H9 (cell line): Measurements from ENCODE around the gene PLD4. TPM values are rescaled to one million over a fixed set of nuclear protein-coding genes. Genes with fewer than 3 reads are reported as not detected.

ENCODE experiments used
- DNase-seq: peaks from one replicate; pipeline ENCODE4 v3.0.0-alpha.2; 2017
- H2AFZ ChIP-seq: one replicate; pipeline ENCODE4 v1.6.1; 2013; ENCODE audit warnings: mild to moderate bottlenecking, low read length, control low read depth, moderate library complexity
- H2AK5ac ChIP-seq: 2 replicates; pipeline ENCODE4 v1.6.1; 2013; ENCODE audit warnings: low read length, control low read depth, mixed read lengths; ENCODE audit not compliant: insufficient read length
- H2BK120ac ChIP-seq: one replicate; pipeline ENCODE4 v1.6.1; 2013; ENCODE audit warnings: low read depth, mild to moderate bottlenecking, low read length, control low read depth, inconsistent platforms; ENCODE audit not compliant: poor library complexity, severe bottlenecking
- H2BK12ac ChIP-seq: 2 replicates; pipeline ENCODE4 v1.6.1; 2013; ENCODE audit warnings: low read length, control low read depth, mixed read lengths, low read depth; ENCODE audit not compliant: insufficient read length
- H2BK15ac ChIP-seq: 2 replicates; pipeline ENCODE4 v1.6.1; 2013; ENCODE audit warnings: low read depth, low read length, control low read depth
- H2BK20ac ChIP-seq: one replicate; pipeline ENCODE4 v1.6.1; 2013; ENCODE audit warnings: low read depth, mild to moderate bottlenecking, low read length, control low read depth, inconsistent platforms; ENCODE audit not compliant: poor library complexity, severe bottlenecking
- H2BK5ac ChIP-seq: 2 replicates; pipeline ENCODE4 v1.6.1; 2013; ENCODE audit warnings: low read length, control low read depth, mixed read lengths; ENCODE audit not compliant: insufficient read length
- H3K14ac ChIP-seq: 2 replicates; pipeline ENCODE4 v1.6.1; 2013; ENCODE audit warnings: low read length, control low read depth; ENCODE audit not compliant: insufficient read depth
- H3K18ac ChIP-seq: 2 replicates; pipeline ENCODE4 v1.6.1; 2013; ENCODE audit warnings: low read depth, mild to moderate bottlenecking, mixed read lengths, low read length, control low read depth; ENCODE audit not compliant: insufficient read length
- H3K23ac ChIP-seq: 2 replicates; pipeline ENCODE4 v1.6.1; 2013; ENCODE audit warnings: low read length, control low read depth, mixed read lengths, low read depth; ENCODE audit not compliant: insufficient read length
- H3K23me2 ChIP-seq: 2 replicates; pipeline ENCODE4 v1.6.1; 2013; ENCODE audit warnings: low read depth, mild to moderate bottlenecking, mixed read lengths, low read length, control low read depth; ENCODE audit not compliant: insufficient read length, poor library complexity, severe bottlenecking
- H3K27ac ChIP-seq: 2 replicates; pipeline ENCODE4 v1.5.1; 2013; ENCODE audit warnings: low read length, control low read depth, mixed read lengths, low read depth; ENCODE audit not compliant: insufficient read length
- H3K27me3 ChIP-seq: 2 replicates; pipeline ENCODE4 v1.6.1; 2013; ENCODE audit warnings: low read length, control low read depth, inconsistent platforms; ENCODE audit not compliant: insufficient read depth
- H3K4ac ChIP-seq: 2 replicates; pipeline ENCODE4 v1.6.1; 2013; ENCODE audit warnings: low read depth, mild to moderate bottlenecking, control low read depth, inconsistent platforms, low read length, moderate library complexity
- H3K4me1 ChIP-seq: 2 replicates; pipeline ENCODE4 v1.6.1; 2013; ENCODE audit warnings: low read length, control low read depth, inconsistent platforms; ENCODE audit not compliant: insufficient read depth
- H3K4me2 ChIP-seq: 2 replicates; pipeline ENCODE4 v1.6.1; 2013; ENCODE audit warnings: low read length, control low read depth, mixed read lengths; ENCODE audit not compliant: insufficient read length, insufficient read depth
- H3K56ac ChIP-seq: 2 replicates; pipeline ENCODE4 v1.6.1; 2013; ENCODE audit warnings: low read depth, mild to moderate bottlenecking, mixed read lengths, low read length, control low read depth; ENCODE audit not compliant: insufficient read length
- H3K79me1 ChIP-seq: 2 replicates; pipeline ENCODE4 v1.6.1; 2013; ENCODE audit warnings: low read depth, mild to moderate bottlenecking, moderate library complexity, low read length, control low read depth, inconsistent platforms; ENCODE audit not compliant: insufficient read depth, poor library complexity, severe bottlenecking
- H3K79me2 ChIP-seq: 2 replicates; pipeline ENCODE4 v1.6.1; 2013; ENCODE audit warnings: low read length, control low read depth, inconsistent platforms; ENCODE audit not compliant: insufficient read depth
- H3K9ac ChIP-seq: 2 replicates; pipeline ENCODE4 v1.6.1; 2013; ENCODE audit warnings: low read length, control low read depth, mixed read lengths; ENCODE audit not compliant: insufficient read length; ENCODE audit errors: extremely low read depth
- H3K9me3 ChIP-seq: one replicate; pipeline ENCODE4 v1.6.1; 2013; ENCODE audit warnings: low read depth, low read length, inconsistent platforms; ENCODE audit not compliant: control insufficient read depth
- H3T11ph ChIP-seq: one replicate; pipeline ENCODE4 v1.6.1; 2013; ENCODE audit warnings: mild to moderate bottlenecking, low read length, control low read depth, inconsistent platforms
- H4K20me1 ChIP-seq: one replicate; pipeline ENCODE4 v1.6.1; 2013; ENCODE audit not compliant: control insufficient read depth, insufficient read length, insufficient read depth
- H4K5ac ChIP-seq: 2 replicates; pipeline ENCODE4 v1.6.1; 2013; ENCODE audit warnings: low read depth, mild to moderate bottlenecking, mixed read lengths, low read length, control low read depth; ENCODE audit not compliant: insufficient read length
- H4K8ac ChIP-seq: replicated peaks from 2 replicates; pipeline ENCODE4 v1.6.1; 2013; ENCODE audit warnings: low read length, control low read depth, mixed read lengths, low read depth; ENCODE audit not compliant: insufficient read length
- H4K91ac ChIP-seq: 2 replicates; pipeline ENCODE4 v1.6.1; 2013; ENCODE audit warnings: low read depth, mild to moderate bottlenecking, moderate library complexity, mixed read lengths, low read length, control low read depth; ENCODE audit not compliant: insufficient read length
- H3K27ac Mint-ChIP-seq, 3 experiments: 2 replicates in 2 of 3; 3 replicates in 1 of 3; pipeline ENCODE4 v1.8.0; 2020 to 2021; ENCODE audit warnings: mixed read lengths in 3 of 3, mild to moderate bottlenecking in 1 of 3, moderate library complexity in 1 of 3
- H3K27me3 Mint-ChIP-seq: 2 replicates; pipeline ENCODE4 v1.8.0; 2021; ENCODE audit warnings: low read depth, mild to moderate bottlenecking, moderate library complexity, mixed read lengths
- H3K36me3 Mint-ChIP-seq, 3 experiments: 2 replicates in 2 of 3; 3 replicates in 1 of 3; pipeline ENCODE4 v1.8.0; 2020 to 2021; ENCODE audit warnings: low read depth in 3 of 3, mixed read lengths in 3 of 3; ENCODE audit not compliant: insufficient read depth in 1 of 3
- H3K4me1 Mint-ChIP-seq, 2 experiments: 2 replicates each; pipeline ENCODE4 v1.8.0; 2020; ENCODE audit warnings: mixed read lengths in 2 of 2
- H3K4me3 Mint-ChIP-seq, 2 experiments: 2 replicates in 1 of 2; 3 replicates in 1 of 2; pipeline ENCODE4 v1.8.0; 2020 to 2021; ENCODE audit warnings: mild to moderate bottlenecking in 2 of 2, mixed read lengths in 2 of 2, moderate library complexity in 1 of 2
- H3K9me3 Mint-ChIP-seq, 2 experiments: 2 replicates in 1 of 2; 3 replicates in 1 of 2; pipeline ENCODE4 v1.8.0; 2020; ENCODE audit warnings: mild to moderate bottlenecking in 2 of 2, mixed read lengths in 2 of 2, moderate library complexity in 1 of 2
- CTCF ChIP-seq: fragments of 200-600 bp; sonication (generic); conservative IDR thresholded peaks from 3 replicates; pipeline ENCODE4 v1.8.0; 2021; ENCODE audit warnings: antibody characterized with exemption, mild to moderate bottlenecking
- WGBS: extraction: QIAGEN DNeasy Blood & Tissue Kit; methylation state at CpG from one replicate; pipeline ENCODE4 v1.1.7; 2013; ENCODE audit warnings: missing lambda C conversion rate, low lambda C conversion rate, mixed read lengths; ENCODE audit not compliant: insufficient read length; ENCODE audit errors: extremely low coverage; 5-methylcytosine and 5-hydroxymethylcytosine counted together
- total RNA-seq: library from RNA; stranded (reverse); gene quantifications from 2 replicates; pipeline ENCODE4 v1.2.1, GENCODE V29; 2021

The PLD4 gene
- total RNA-seq, 1 experiment from 2014 or later: not detected

DNA sequence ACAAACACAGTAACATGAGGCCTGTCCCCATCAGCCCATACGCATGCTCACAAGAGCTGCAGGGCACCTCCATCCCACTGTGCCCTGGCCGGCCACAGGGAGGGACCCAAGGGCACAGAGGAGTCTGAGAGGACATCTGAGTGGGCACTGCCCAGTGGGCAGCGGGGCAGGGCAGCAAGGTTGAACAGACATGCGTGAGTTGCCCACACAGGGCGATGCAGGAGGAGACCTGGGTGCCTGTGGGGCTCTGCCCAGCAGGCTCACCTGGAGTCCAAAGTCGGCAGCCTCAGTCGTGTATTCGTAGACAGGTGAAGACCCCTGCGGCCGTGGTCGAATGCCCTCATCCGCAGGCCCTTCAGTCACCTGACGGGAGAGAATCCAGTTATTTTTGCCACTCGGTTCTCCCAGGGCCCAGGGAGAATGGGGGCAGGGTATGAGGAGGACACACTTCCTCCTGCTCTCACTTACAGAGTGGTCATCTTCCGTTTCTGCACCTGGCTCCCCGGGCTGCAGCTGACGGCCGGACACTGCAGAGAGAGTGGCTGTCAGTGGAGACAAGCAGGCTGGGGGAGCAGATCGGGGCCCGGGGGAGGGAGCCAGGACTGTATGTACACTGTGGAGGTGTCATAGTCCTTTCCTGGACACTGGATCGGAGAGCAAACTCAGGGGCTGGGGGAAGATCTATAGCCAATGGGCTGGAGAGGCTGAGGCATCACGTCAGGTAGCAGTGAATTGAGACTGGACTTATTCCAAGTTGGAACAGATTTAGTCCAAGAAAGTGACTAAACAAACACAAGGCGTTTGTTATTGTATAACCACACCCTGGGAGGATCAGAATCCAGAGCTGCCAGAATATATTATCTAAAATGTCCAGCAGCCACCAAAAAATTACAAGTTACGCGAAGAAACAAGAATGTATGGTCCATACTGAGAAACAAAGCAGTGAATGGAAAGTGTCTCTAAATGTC lies 32.8 kb downstream of the PLD4 start:
- no peak overlapping the region for H2AK5ac ChIP-seq
- no CpG with 5 or more reads among the region's 25 CpGs for WGBS
- H3K4me2 ChIP-seq: no peak overlapping the region
- H2BK20ac ChIP-seq: no peak overlapping the region
- no peak overlapping the region for H2BK5ac ChIP-seq
- H2BK120ac ChIP-seq: no peak overlapping the region
- no peak overlapping the region for H2BK12ac ChIP-seq
- Mint-ChIP-seq H3K27ac (no peak overlapping the region), H3K9me3 (peaks cover 0 to 4% of the 10 kb centered on the region in 2 experiments; a peak in 2 of 5 replicates), H3K4me1 (no peaks in the 10 kb centered on the region), H3K36me3 (no peaks in the 10 kb centered on the region; a peak in 1 of 7 replicates), H3K27me3 (peaks cover 24% of the 10 kb centered on the region), H3K4me3 (no peak overlapping the region)
- TF ChIP-seq CTCF: no peak
- H3K9ac ChIP-seq: no peak overlapping the region
- H3K56ac ChIP-seq: no peak overlapping the region
- no peak overlapping the region for H3K23ac ChIP-seq
- H2AFZ ChIP-seq: no peak overlapping the region
- no peaks in the 10 kb centered on the region for H3K79me2 ChIP-seq
- no peaks in the 10 kb centered on the region for H3K4me1 ChIP-seq
- no peaks in the 10 kb centered on the region for H3K9me3 ChIP-seq
- no peak overlapping the region for H3K27ac ChIP-seq
- H3K79me1 ChIP-seq: no peaks in the 10 kb centered on the region
- no peak overlapping the region for H3T11ph ChIP-seq
- no peaks in the 10 kb centered on the region for H3K27me3 ChIP-seq
- no peak overlapping the region for H3K4ac ChIP-seq
- DNase-seq: no peak
- H4K8ac ChIP-seq: no peak overlapping the region
- H3K14ac ChIP-seq: no peak overlapping the region; the same call in 1 of the 2 replicates
- H4K91ac ChIP-seq: no peak overlapping the region
- no peak overlapping the region for H4K5ac ChIP-seq
- no peaks in the 10 kb centered on the region for H3K23me2 ChIP-seq
- no peak overlapping the region for H3K18ac ChIP-seq
- H4K20me1 ChIP-seq: no peaks in the 10 kb centered on the region
- H2BK15ac ChIP-seq: no peak overlapping the region
